Ishikawa (cell line): ENCODE data around the gene NDUFAF2.

Source experiments
- CEBPB ChIP-seq: IDR thresholded peaks from 2 replicates; pipeline ENCODE4 v1.6.1; 2012
- CREB1 ChIP-seq: IDR thresholded peaks from 2 replicates; pipeline ENCODE4 v1.6.1; 2012; ENCODE audit warnings: low read depth
- EGR1 ChIP-seq: IDR thresholded peaks from 2 replicates; pipeline ENCODE4 v1.6.1; 2012
- EP300 ChIP-seq: IDR thresholded peaks from 2 replicates; pipeline ENCODE4 v1.6.1; 2012; ENCODE audit warnings: borderline replicate concordance
- FOXM1 ChIP-seq: IDR thresholded peaks from 2 replicates; pipeline ENCODE4 v1.6.1; 2012; ENCODE audit warnings: low read depth, borderline replicate concordance
- MAX ChIP-seq: IDR thresholded peaks from 2 replicates; pipeline ENCODE4 v1.6.1; 2012
- NFIC ChIP-seq: IDR thresholded peaks from 2 replicates; pipeline ENCODE4 v1.6.1; 2012
- RAD21 ChIP-seq: IDR thresholded peaks from 2 replicates; pipeline ENCODE4 v1.6.1; 2012; ENCODE audit warnings: low read depth
- TAF1 ChIP-seq: IDR thresholded peaks from 2 replicates; pipeline ENCODE4 v1.6.1; 2012; ENCODE audit warnings: low read depth, mild to moderate bottlenecking
- TCF12 ChIP-seq: IDR thresholded peaks from 2 replicates; pipeline ENCODE4 v1.6.1; 2012; ENCODE audit warnings: low read depth
- TEAD4 ChIP-seq: IDR thresholded peaks from 2 replicates; pipeline ENCODE4 v1.6.1; 2012
- YY1 ChIP-seq: IDR thresholded peaks from 2 replicates; pipeline ENCODE4 v1.6.1; 2012; ENCODE audit warnings: low read depth
- ZBTB7A ChIP-seq: IDR thresholded peaks from 2 replicates; pipeline ENCODE4 v1.6.1; 2012; ENCODE audit warnings: low read depth
- TF ChIP-seq, protein P1 (sequence below): IDR thresholded peaks from 2 replicates; pipeline ENCODE4 v1.6.1; 2012; ENCODE audit warnings: low read depth, mild to moderate bottlenecking
- TF ChIP-seq, protein P2 (sequence below): IDR thresholded peaks from 2 replicates; pipeline ENCODE4 v1.6.1; 2012

NDUFAF2 gene

DNA sequence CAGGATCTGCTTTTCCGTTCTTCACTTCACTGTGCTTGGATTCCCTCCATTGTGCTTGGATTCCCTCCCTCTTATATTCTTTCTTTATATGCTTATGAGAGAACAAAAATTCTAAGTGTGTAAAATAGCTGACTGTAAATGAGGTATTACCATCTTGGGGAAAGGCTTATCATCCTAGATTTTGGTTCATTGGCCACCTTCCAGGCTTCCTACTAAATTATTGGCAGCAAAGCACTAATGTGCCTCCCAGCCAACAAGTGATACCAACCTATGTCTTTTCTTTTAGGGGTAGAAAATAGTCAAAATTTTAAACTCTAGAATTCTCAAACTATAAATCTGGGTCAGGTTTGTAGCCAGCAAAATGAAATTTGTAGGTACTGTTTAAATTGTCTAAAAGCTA lies 52.7 kb downstream of the NDUFAF2 start:
- TF ChIP-seq TCF12 (no peak), MAX (no peak), EP300 (no peak), YY1 (no peak), EGR1 (no peak), NFIC (no peak), TAF1 (no peak)
- TF ChIP-seq, protein P1, sequence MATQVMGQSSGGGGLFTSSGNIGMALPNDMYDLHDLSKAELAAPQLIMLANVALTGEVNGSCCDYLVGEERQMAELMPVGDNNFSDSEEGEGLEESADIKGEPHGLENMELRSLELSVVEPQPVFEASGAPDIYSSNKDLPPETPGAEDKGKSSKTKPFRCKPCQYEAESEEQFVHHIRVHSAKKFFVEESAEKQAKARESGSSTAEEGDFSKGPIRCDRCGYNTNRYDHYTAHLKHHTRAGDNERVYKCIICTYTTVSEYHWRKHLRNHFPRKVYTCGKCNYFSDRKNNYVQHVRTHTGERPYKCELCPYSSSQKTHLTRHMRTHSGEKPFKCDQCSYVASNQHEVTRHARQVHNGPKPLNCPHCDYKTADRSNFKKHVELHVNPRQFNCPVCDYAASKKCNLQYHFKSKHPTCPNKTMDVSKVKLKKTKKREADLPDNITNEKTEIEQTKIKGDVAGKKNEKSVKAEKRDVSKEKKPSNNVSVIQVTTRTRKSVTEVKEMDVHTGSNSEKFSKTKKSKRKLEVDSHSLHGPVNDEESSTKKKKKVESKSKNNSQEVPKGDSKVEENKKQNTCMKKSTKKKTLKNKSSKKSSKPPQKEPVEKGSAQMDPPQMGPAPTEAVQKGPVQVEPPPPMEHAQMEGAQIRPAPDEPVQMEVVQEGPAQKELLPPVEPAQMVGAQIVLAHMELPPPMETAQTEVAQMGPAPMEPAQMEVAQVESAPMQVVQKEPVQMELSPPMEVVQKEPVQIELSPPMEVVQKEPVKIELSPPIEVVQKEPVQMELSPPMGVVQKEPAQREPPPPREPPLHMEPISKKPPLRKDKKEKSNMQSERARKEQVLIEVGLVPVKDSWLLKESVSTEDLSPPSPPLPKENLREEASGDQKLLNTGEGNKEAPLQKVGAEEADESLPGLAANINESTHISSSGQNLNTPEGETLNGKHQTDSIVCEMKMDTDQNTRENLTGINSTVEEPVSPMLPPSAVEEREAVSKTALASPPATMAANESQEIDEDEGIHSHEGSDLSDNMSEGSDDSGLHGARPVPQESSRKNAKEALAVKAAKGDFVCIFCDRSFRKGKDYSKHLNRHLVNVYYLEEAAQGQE, result no peak

DNA sequence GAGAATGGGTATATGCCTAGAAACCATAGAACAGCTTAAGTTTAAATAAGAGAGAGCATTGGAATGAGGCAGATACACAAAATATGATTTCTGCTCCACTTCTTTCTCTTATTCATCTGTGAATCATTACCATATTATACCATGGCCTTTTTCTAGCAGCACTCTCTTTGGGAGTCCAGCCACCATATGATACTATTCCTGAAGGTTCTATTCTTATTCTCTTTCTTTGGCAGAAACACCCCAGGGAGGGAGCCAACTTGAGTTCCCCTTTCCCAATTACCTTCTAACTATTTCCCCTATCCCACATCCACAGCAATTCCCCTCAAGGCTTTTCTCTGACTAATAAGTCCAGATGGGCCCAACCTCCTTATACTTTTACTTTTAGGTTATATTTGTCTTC lies 55.9 kb downstream of the NDUFAF2 start:
- TF ChIP-seq YY1, result no peak
- TF ChIP-seq NFIC, result no peak
- TF ChIP-seq RAD21, result no peak
- no peak for TF ChIP-seq FOXM1
- TF ChIP-seq MAX, result no peak
- no peak for TF ChIP-seq ZBTB7A
- no peak for TF ChIP-seq EP300
- TF ChIP-seq CEBPB, result no peak
- TF ChIP-seq TCF12, result no peak

DNA sequence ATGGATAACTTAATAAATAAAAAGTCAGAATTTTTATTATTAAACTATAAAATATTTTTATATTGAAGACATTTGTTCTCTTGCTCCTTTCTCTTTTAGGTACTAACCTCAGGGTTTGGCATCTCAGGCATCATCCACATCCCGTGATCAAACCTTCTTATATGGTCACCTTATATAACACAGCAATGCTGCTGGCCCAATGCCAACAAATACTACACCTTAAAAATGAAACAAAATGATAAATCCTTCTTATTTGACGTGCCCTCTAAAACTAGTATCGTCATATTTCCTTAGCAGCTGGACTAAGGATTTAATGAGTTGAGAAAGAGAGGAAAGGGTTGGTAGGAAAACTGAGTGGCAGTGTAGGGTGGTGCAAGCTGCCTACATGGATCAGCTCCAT lies 56.6 kb downstream of the NDUFAF2 start:
- TF ChIP-seq, protein P2, sequence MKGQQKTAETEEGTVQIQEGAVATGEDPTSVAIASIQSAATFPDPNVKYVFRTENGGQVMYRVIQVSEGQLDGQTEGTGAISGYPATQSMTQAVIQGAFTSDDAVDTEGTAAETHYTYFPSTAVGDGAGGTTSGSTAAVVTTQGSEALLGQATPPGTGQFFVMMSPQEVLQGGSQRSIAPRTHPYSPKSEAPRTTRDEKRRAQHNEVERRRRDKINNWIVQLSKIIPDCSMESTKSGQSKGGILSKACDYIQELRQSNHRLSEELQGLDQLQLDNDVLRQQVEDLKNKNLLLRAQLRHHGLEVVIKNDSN, result no peak
- no peak for TF ChIP-seq TCF12
- no peak for TF ChIP-seq CEBPB
- no peak for TF ChIP-seq EP300
- TF ChIP-seq, protein P1, result no peak
- no peak for TF ChIP-seq YY1
- TF ChIP-seq TAF1, result no peak
- TF ChIP-seq EGR1, result no peak
- TF ChIP-seq NFIC, result no peak
- no peak for TF ChIP-seq CREB1
- TF ChIP-seq FOXM1, result no peak

- no peak for TF ChIP-seq EP300
- no peak for TF ChIP-seq TEAD4
- TF ChIP-seq EGR1, result no peak
- TF ChIP-seq FOXM1, result no peak
- no peak for TF ChIP-seq CEBPB
- TF ChIP-seq MAX, result no peak
- TF ChIP-seq YY1, result no peak
- TF ChIP-seq NFIC, result no peak
- TF ChIP-seq ZBTB7A, result no peak
- TF ChIP-seq RAD21, result no peak
- no peak for TF ChIP-seq TCF12
- no peak for TF ChIP-seq CREB1
- no peak for TF ChIP-seq TAF1
- TF ChIP-seq, protein P1, result no peak
- TF ChIP-seq, protein P2, result no peak
Observed at GRCh38 chr5:61002611-61003355, 57.8 kb downstream of the NDUFAF2 start.
